Trophoblast cell (in vitro differentiated cells and primary cell): ENCODE results near the gene DNAJB9. TPM values are rescaled to one million over a fixed set of nuclear protein-coding genes. Genes with fewer than 3 reads are reported as not detected.

Source experiments
- DNase-seq, 2 donors: peaks; one replicate each; pipeline ENCODE4 v3.0.0-alpha.2; 2016
- H2AFZ ChIP-seq: 2 replicates; pipeline ENCODE4 v1.6.1; 2013; ENCODE audit warnings: low read length, moderate library complexity, mild to moderate bottlenecking; ENCODE audit not compliant: insufficient read depth, poor library complexity
- H2AK5ac ChIP-seq: 2 replicates; pipeline ENCODE4 v1.6.1; 2013; ENCODE audit warnings: mild to moderate bottlenecking, low read length
- H2BK120ac ChIP-seq: 2 replicates; pipeline ENCODE4 v1.6.1; 2013; ENCODE audit warnings: low read length, mild to moderate bottlenecking, moderate library complexity; ENCODE audit not compliant: insufficient read depth, poor library complexity
- H2BK12ac ChIP-seq: 2 replicates; pipeline ENCODE4 v1.6.1; 2013; ENCODE audit warnings: mild to moderate bottlenecking, low read length, moderate library complexity
- H2BK5ac ChIP-seq: 2 replicates; pipeline ENCODE4 v1.6.1; 2013; ENCODE audit warnings: low read length, low read depth, moderate library complexity, mild to moderate bottlenecking; ENCODE audit not compliant: poor library complexity
- H3K14ac ChIP-seq: 2 replicates; pipeline ENCODE4 v1.6.1; 2013; ENCODE audit warnings: mild to moderate bottlenecking, low read length
- H3K18ac ChIP-seq: 2 replicates; pipeline ENCODE4 v1.6.1; 2013; ENCODE audit warnings: mild to moderate bottlenecking, low read length
- H3K23ac ChIP-seq: 2 replicates; pipeline ENCODE4 v1.6.1; 2013; ENCODE audit warnings: low read length
- H3K27ac ChIP-seq: 2 replicates; pipeline ENCODE4 v1.5.1; 2013; ENCODE audit warnings: low read depth, mild to moderate bottlenecking, inconsistent platforms, low read length, moderate library complexity
- H3K27me3 ChIP-seq: 2 replicates; pipeline ENCODE4 v1.6.1; 2013; ENCODE audit warnings: inconsistent platforms, mild to moderate bottlenecking, low read length, moderate library complexity; ENCODE audit not compliant: insufficient read depth
- H3K36me3 ChIP-seq, 2 experiments: 1 replicate in 1 of 2; 2 replicates in 1 of 2; pipeline ENCODE4 v1.6.1; 2013; ENCODE audit warnings: low read length in 2 of 2, mild to moderate bottlenecking in 2 of 2, moderate library complexity in 1 of 2; ENCODE audit not compliant: insufficient read depth in 2 of 2, control insufficient read depth in 1 of 2
- H3K4ac ChIP-seq: 2 replicates; pipeline ENCODE4 v1.6.1; 2013; ENCODE audit warnings: low read depth, mild to moderate bottlenecking, low read length, moderate library complexity
- H3K4me1 ChIP-seq, 2 experiments: 1 replicate in 1 of 2; 2 replicates in 1 of 2; pipeline ENCODE4 v1.6.1; 2013; ENCODE audit warnings: low read length in 2 of 2, mild to moderate bottlenecking in 2 of 2, moderate library complexity in 1 of 2; ENCODE audit not compliant: insufficient read depth in 2 of 2, control insufficient read depth in 1 of 2
- H3K4me2 ChIP-seq: 2 replicates; pipeline ENCODE4 v1.6.1; 2013; ENCODE audit warnings: inconsistent platforms, mild to moderate bottlenecking, low read length, moderate library complexity
- H3K4me3 ChIP-seq: 2 replicates; pipeline ENCODE4 v1.5.1; 2013; ENCODE audit warnings: mild to moderate bottlenecking, low read depth, low read length, inconsistent platforms
- H3K79me1 ChIP-seq: one replicate; pipeline ENCODE4 v1.6.1; 2013; ENCODE audit warnings: low read length
- H3K79me2 ChIP-seq: 2 replicates; pipeline ENCODE4 v1.6.1; 2013; ENCODE audit warnings: low read length, mild to moderate bottlenecking; ENCODE audit not compliant: control insufficient read depth, insufficient read depth, poor library complexity
- H3K9ac ChIP-seq: 2 replicates; pipeline ENCODE4 v1.6.1; 2013; ENCODE audit warnings: mild to moderate bottlenecking, low read length
- H3K9me3 ChIP-seq: 2 replicates; pipeline ENCODE4 v1.6.1; 2013; ENCODE audit warnings: low read depth, mild to moderate bottlenecking, control low read depth, inconsistent platforms, low read length; ENCODE audit not compliant: insufficient read depth
- H4K12ac ChIP-seq: 2 replicates; pipeline ENCODE4 v1.6.1; 2013; ENCODE audit warnings: low read depth, mild to moderate bottlenecking, low read length, moderate library complexity
- H4K8ac ChIP-seq: 2 replicates; pipeline ENCODE4 v1.6.1; 2013; ENCODE audit warnings: low read depth, mild to moderate bottlenecking, low read length, moderate library complexity
- H4K91ac ChIP-seq: one replicate; pipeline ENCODE4 v1.6.1; 2013; ENCODE audit warnings: low read depth, mild to moderate bottlenecking, low read length, moderate library complexity
- WGBS: extraction: QIAGEN DNeasy Blood & Tissue Kit; methylation state at CpG from one replicate; pipeline ENCODE4 v1.1.7; 2013; ENCODE audit warnings: missing lambda C conversion rate; ENCODE audit not compliant: insufficient read length, insufficient coverage; ENCODE audit errors: extremely low coverage; 5-methylcytosine and 5-hydroxymethylcytosine counted together
- polyA plus RNA-seq: library from polyadenylated mRNA; stranded (reverse); fragments of 200-250 nt; gene quantifications from 2 replicates; pipeline ENCODE4 v1.2.3, GENCODE V29; 2013

The DNAJB9 gene
- 135 and 142 TPM in 2 replicates for polyA plus RNA-seq

DNA sequence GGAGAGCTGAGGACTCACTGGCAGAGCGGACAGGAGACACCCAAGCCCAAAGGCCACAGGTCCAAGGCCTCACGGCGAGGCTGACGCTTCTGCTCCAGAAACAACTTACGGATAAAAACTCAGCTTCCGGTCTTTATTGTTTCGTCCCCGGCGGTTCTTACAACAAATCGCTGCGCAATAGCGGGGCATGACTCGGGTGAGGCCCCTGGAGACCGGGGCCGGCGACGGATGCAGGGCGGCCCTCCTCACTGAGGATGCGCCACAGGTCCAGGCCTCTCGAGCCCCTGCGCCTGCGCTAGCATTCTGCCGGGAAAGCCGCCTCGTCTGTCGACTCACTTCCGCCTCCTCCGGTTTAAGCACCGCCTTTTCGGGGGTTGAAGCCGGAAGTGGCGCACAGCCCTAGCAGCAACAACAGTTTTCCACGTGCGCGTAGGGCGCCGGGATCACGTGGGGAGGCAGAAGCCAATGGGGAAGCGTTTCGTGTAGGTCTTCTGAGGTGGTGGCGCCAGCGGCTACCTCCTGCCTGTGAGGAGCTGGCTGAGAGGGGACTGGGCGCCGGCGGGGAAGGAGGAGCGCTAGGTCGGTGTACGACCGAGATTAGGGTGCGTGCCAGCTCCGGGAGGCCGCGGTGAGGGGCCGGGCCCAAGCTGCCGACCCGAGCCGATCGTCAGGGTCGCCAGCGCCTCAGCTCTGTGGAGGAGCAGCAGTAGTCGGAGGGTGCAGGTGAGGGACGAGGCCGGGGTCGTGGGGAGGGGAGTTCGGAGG lies at the start of gene DNAJB9, which contains the start of gene THAP5:
Gene DNAJB9, plus strand, starts transcription at position 494 of the 765 bp plus-strand sequence. CDS start 1,853 bp downstream, outside the sequence.
Gene THAP5, minus strand, starts transcription at position 326 of the 765 bp plus-strand sequence. Its CDS starts 137 bp downstream, at position 189.
- H3K79me2 ChIP-seq, result peaks cover 13% of the 10 kb centered on the region
- peaks cover 13% of the 10 kb centered on the region for H3K79me1 ChIP-seq
- peak within 1 kb of the TSS; percentile 90 for H3K9ac ChIP-seq
- H4K8ac ChIP-seq, result peak within 1 kb of the TSS; percentile 92
- peak within 1 kb of the TSS; percentile 89 for H4K91ac ChIP-seq
- peak within 1 kb of the TSS; percentile 89 for H4K12ac ChIP-seq
- peak; percentile 100 for DNase-seq
- H3K27me3 ChIP-seq, result no peaks in the 10 kb centered on the region
- H3K4me3 ChIP-seq, result peak within 1 kb of the TSS; percentile 94
- peak within 1 kb of the TSS; percentile 67 for H2AK5ac ChIP-seq
- WGBS, result no CpG with 5 or more reads among the region's 65 CpGs
- peak within 1 kb of the TSS; percentile 94 for H3K4me2 ChIP-seq
- peak within 1 kb of the TSS; percentile 96 for H3K14ac ChIP-seq
- H2BK120ac ChIP-seq, result peak within 1 kb of the TSS; percentile 81
- H3K18ac ChIP-seq, result peak within 1 kb of the TSS; percentile 86
- no peaks in the 10 kb centered on the region for H3K9me3 ChIP-seq
- peaks cover 0 to 1% of the 10 kb centered on the region in 2 experiments for H3K36me3 ChIP-seq
- H3K23ac ChIP-seq, result no peak within 1 kb of the TSS
- H3K27ac ChIP-seq, result peak within 1 kb of the TSS; percentile 85
- H2BK5ac ChIP-seq, result peak within 1 kb of the TSS; percentile 69
- H3K4ac ChIP-seq, result peak within 1 kb of the TSS; percentile 50
- no peaks in the 10 kb centered on the region for H3K4me1 ChIP-seq
- H2AFZ ChIP-seq, result peak within 1 kb of the TSS; percentile 87
- no peak within 1 kb of the TSS for H2BK12ac ChIP-seq

DNA sequence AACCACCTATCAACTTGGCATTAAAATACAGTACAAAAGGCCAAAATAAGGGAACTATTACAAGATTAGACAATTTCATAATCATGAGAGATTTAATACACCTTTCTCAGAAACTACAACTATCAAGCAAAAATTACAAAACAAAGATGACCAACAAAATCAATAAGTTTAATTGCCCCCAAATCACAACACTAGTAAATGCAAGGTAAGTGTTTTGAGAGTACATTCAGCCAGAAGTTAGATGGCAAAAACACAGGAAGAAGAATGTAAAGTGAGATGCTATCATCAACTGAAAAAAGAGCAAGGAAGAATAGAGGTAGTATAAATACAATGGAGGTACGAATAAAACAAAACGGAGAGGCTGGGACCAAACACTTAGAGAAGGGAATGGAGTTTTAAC lies 46.9 kb upstream of the DNAJB9 start:
- peaks cover 6% of the 10 kb centered on the region for H3K79me2 ChIP-seq
- DNase-seq, result no peak
- H2BK12ac ChIP-seq, result no peak overlapping the region
- no peak overlapping the region for H3K14ac ChIP-seq
- no peak overlapping the region for H3K4me2 ChIP-seq
- no peak overlapping the region for H3K23ac ChIP-seq
- H4K12ac ChIP-seq, result no peak overlapping the region
- H3K4ac ChIP-seq, result peak overlapping the region; percentile 43
- H3K79me1 ChIP-seq, result peaks cover 4% of the 10 kb centered on the region
- H4K8ac ChIP-seq, result no peak overlapping the region
- H4K91ac ChIP-seq, result no peak overlapping the region
- no peak overlapping the region for H3K18ac ChIP-seq
- WGBS, result no CpG with 5 or more reads among the region's 2 CpGs
- H2BK120ac ChIP-seq, result no peak overlapping the region
- peaks cover 0 to 8% of the 10 kb centered on the region in 2 experiments for H3K4me1 ChIP-seq
- no peak overlapping the region for H3K9ac ChIP-seq
- no peak overlapping the region for H2BK5ac ChIP-seq
- H3K27me3 ChIP-seq, result no peaks in the 10 kb centered on the region
- no peak overlapping the region for H3K27ac ChIP-seq
- no peak overlapping the region for H2AFZ ChIP-seq
- H3K9me3 ChIP-seq, result no peaks in the 10 kb centered on the region
- H3K4me3 ChIP-seq, result no peak overlapping the region
- peaks cover 0 to 2% of the 10 kb centered on the region in 2 experiments for H3K36me3 ChIP-seq
- no peak overlapping the region for H2AK5ac ChIP-seq

GRCh38 chr7:108525327-108525984 lies 44.2 kb upstream of the DNAJB9 start:
- peaks cover 6% of the 10 kb centered on the region for H3K79me2 ChIP-seq
- H3K4me3 ChIP-seq, result peak overlapping the region; percentile 95
- H3K9ac ChIP-seq, result peak overlapping the region; percentile 78
- no peak overlapping the region for H3K4ac ChIP-seq
- H4K8ac ChIP-seq, result peak overlapping the region; percentile 85
- H3K79me1 ChIP-seq, result peaks cover 4% of the 10 kb centered on the region
- peak overlapping the region; percentile 27 for H2BK120ac ChIP-seq
- H3K27ac ChIP-seq, result peak overlapping the region; percentile 91
- H2BK5ac ChIP-seq, result peak overlapping the region; percentile 53
- no peaks in the 10 kb centered on the region for H3K36me3 ChIP-seq
- H3K4me1 ChIP-seq, result peaks cover 4 to 8% of the 10 kb centered on the region in 2 experiments
- DNase-seq, result peak; percentile 74 to 89
- peak overlapping the region; percentile 64 for H3K18ac ChIP-seq
- no peaks in the 10 kb centered on the region for H3K9me3 ChIP-seq
- H4K91ac ChIP-seq, result peak overlapping the region; percentile 65
- peak overlapping the region; percentile 41 for H3K14ac ChIP-seq
- H3K23ac ChIP-seq, result no peak overlapping the region
- whole genome bisulfite sequencing, result no CpG with 5 or more reads among the region's 22 CpGs
- no peaks in the 10 kb centered on the region for H3K27me3 ChIP-seq
- H2AFZ ChIP-seq, result peak overlapping the region; percentile 64
- H3K4me2 ChIP-seq, result peak overlapping the region; percentile 74
- H2BK12ac ChIP-seq, result no peak overlapping the region
- H4K12ac ChIP-seq, result no peak overlapping the region
- no peak overlapping the region for H2AK5ac ChIP-seq

DNA sequence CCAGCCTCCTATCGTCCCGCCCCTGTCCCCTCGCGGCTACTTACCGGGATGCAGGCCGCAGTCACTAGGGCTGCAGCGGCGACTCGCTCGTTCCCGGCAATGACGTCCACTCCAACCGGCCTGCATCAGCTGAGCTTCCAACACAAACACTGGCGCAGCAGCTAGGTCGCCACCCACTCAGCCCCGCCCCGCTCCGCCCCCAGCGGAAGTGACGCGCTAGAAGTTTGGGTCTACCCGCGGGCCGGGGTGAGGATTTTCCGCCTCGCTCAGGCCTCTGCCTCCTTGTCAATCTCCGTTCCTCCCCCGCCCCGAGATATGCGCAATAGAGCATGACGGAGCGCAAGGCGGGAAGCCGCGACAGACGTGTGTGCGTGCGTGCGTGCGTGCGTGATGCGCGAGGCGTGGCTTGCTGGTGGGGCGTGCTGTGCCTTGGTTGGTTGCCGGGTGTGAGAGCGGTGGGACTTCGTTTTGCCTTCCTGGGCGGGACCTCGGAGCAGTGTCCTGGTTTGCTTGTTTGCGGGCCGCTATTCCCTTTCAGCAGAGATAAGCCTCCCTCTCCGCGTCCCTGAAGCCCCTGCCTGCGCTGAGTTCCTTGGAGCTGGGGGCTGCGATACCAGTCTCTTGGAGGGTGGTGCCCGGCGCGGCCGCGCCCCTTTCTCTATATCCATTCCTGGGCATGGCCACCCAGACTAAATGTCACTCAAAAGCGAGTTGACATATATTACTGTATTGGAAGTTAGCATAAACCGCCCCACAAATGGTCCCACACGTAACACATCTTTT lies 43.5 kb upstream of the DNAJB9 start, which contains the start of gene PNPLA8:
Gene PNPLA8, minus strand, starts transcription at position 151 of the 783 bp plus-strand sequence. CDS start 10,644 bp downstream, outside the sequence.
- H3K79me2 ChIP-seq, result peaks cover 6% of the 10 kb centered on the region
- H3K36me3 ChIP-seq, result no peaks in the 10 kb centered on the region
- no peak within 1 kb of the TSS for H3K4ac ChIP-seq
- whole genome bisulfite sequencing, result no CpG with 5 or more reads among the region's 64 CpGs
- peak within 1 kb of the TSS; percentile 74 for H3K4me2 ChIP-seq
- H2BK120ac ChIP-seq, result peak within 1 kb of the TSS; percentile 27
- H2BK12ac ChIP-seq, result no peak within 1 kb of the TSS
- peak within 1 kb of the TSS; percentile 91 for H3K27ac ChIP-seq
- H3K79me1 ChIP-seq, result peaks cover 4% of the 10 kb centered on the region
- peak within 1 kb of the TSS; percentile 64 for H2AFZ ChIP-seq
- peak within 1 kb of the TSS; percentile 41 for H3K14ac ChIP-seq
- H2BK5ac ChIP-seq, result peak within 1 kb of the TSS; percentile 53
- DNase-seq, result peak; percentile 100
- H4K8ac ChIP-seq, result peak within 1 kb of the TSS; percentile 85
- H3K23ac ChIP-seq, result no peak within 1 kb of the TSS
- H4K12ac ChIP-seq, result peak within 1 kb of the TSS; percentile 60
- H3K4me3 ChIP-seq, result peak within 1 kb of the TSS; percentile 95
- peak within 1 kb of the TSS; percentile 65 for H4K91ac ChIP-seq
- H3K27me3 ChIP-seq, result no peaks in the 10 kb centered on the region
- H3K18ac ChIP-seq, result peak within 1 kb of the TSS; percentile 64
- H2AK5ac ChIP-seq, result no peak within 1 kb of the TSS
- no peaks in the 10 kb centered on the region for H3K9me3 ChIP-seq
- H3K4me1 ChIP-seq, result peaks cover 4 to 8% of the 10 kb centered on the region in 2 experiments
- H3K9ac ChIP-seq, result peak within 1 kb of the TSS; percentile 78
